ENCODE data around the gene WNT11. TPM values are rescaled to one million over a fixed set of nuclear protein-coding genes. Genes with fewer than 3 reads are reported as not detected.

WNT11 gene
- total and polyA plus RNA-seq, 2 of the 13 experiments (the other 11 are each of a cell fraction or from before 2014, with no cell fraction given): 0.34 to 0.66 TPM

DNA sequence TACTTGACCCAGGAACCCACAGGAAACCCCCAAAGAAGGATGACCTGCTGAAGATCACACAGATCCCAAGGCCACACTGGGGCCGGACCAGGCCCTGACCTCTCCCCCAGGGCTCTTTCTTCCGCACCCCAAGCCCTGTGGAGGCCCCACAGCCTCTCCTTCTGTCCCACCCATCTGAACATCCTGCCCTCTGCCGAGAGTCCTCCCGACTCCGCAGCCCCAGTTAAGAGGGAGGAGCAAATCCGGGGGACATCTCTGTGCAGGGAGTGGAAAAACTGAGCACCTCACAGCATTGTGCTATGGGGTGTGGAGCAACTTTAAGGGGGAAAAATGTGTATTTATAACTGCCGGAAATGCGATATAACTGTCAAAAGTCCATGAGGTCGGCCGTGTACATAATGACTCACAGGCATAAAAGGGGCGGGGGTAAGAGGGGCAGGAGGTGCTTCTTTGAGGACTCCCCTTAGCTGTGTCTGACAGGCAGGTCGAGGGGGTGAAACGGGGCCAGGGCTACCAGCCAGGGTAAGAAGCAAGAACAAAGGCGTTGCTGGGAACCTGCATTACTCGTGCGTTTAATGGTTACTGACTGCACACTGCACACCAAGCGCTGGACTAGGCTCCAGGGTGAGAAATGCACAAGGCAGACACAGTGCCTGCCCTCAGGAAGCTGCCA is 57.2 kb downstream of the WNT11 start (continued):
- TF ChIP-seq, protein P1, sequence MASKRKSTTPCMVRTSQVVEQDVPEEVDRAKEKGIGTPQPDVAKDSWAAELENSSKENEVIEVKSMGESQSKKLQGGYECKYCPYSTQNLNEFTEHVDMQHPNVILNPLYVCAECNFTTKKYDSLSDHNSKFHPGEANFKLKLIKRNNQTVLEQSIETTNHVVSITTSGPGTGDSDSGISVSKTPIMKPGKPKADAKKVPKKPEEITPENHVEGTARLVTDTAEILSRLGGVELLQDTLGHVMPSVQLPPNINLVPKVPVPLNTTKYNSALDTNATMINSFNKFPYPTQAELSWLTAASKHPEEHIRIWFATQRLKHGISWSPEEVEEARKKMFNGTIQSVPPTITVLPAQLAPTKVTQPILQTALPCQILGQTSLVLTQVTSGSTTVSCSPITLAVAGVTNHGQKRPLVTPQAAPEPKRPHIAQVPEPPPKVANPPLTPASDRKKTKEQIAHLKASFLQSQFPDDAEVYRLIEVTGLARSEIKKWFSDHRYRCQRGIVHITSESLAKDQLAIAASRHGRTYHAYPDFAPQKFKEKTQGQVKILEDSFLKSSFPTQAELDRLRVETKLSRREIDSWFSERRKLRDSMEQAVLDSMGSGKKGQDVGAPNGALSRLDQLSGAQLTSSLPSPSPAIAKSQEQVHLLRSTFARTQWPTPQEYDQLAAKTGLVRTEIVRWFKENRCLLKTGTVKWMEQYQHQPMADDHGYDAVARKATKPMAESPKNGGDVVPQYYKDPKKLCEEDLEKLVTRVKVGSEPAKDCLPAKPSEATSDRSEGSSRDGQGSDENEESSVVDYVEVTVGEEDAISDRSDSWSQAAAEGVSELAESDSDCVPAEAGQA (IDR thresholded peaks at IDR 0.05; ENCODE audit: low read depth): no peak
- TF ChIP-seq, protein P1 (CRISPR knock-in tag; IDR thresholded peaks at IDR 0.05; ENCODE audit: borderline replicate concordance): no peak
- TF ChIP-seq KLF9 (CRISPR knock-in tag; IDR thresholded peaks at IDR 0.05; ENCODE audit: low read depth) (no peak), ZNF781 (CRISPR knock-in tag; IDR thresholded peaks at IDR 0.05; ENCODE audit: borderline replicate concordance, not compliant biosample characterization) (no peak), ZNF205 (CRISPR knock-in tag; IDR thresholded peaks at IDR 0.05) (no peak), NR1H2 (CRISPR knock-in tag; IDR thresholded peaks at IDR 0.05; ENCODE audit: borderline replicate concordance, low read depth) (no peak), ZNF839 (CRISPR knock-in tag; IDR thresholded peaks at IDR 0.05; ENCODE audit: borderline replicate concordance) (no peak), ZNF607 (CRISPR knock-in tag; IDR thresholded peaks at IDR 0.05; ENCODE audit: borderline replicate concordance) (no peak), ZNF556 (CRISPR knock-in tag; IDR thresholded peaks at IDR 0.05; ENCODE audit: borderline replicate concordance) (no peak; the same call in 1 of the 2 replicates), ISX (CRISPR knock-in tag; conservative IDR thresholded peaks at IDR 0.05) (no peak), ZNF282 (IDR thresholded peaks at IDR 0.05; ENCODE audit: partially characterized antibody) (no peak), SIN3A (IDR thresholded peaks at IDR 0.05; ENCODE audit: borderline replicate concordance, low read depth, low read length) (0 out of 2 replicates have a peak, but pooled peaks have one; percentile 49), HDAC6 (IDR thresholded peaks at IDR 0.05; ENCODE audit: low read depth, low read length) (no peak), MTF2 (CRISPR knock-in tag; IDR thresholded peaks at IDR 0.05; ENCODE audit: borderline replicate concordance) (no peak), KMT2A (CRISPR knock-in tag; IDR thresholded peaks at IDR 0.05) (no peak)
- TF ChIP-seq, protein P2, sequence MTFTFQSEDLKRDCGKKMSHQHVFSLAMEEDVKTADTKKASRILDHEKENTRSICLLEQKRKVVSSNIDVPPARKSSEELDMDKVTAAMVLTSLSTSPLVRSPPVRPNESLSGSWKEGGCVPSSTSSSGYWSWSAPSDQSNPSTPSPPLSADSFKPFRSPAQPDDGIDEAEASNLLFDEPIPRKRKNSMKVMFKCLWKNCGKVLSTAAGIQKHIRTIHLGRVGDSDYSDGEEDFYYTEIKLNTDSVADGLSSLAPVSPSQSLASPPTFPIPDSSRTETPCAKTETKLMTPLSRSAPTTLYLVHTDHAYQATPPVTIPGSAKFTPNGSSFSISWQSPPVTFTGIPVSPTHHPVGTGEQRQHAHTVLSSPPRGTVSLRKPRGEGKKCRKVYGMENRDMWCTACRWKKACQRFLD (CRISPR knock-in tag; IDR thresholded peaks at IDR 0.05; ENCODE audit: borderline replicate concordance): no peak
- TF ChIP-seq, protein P3, sequence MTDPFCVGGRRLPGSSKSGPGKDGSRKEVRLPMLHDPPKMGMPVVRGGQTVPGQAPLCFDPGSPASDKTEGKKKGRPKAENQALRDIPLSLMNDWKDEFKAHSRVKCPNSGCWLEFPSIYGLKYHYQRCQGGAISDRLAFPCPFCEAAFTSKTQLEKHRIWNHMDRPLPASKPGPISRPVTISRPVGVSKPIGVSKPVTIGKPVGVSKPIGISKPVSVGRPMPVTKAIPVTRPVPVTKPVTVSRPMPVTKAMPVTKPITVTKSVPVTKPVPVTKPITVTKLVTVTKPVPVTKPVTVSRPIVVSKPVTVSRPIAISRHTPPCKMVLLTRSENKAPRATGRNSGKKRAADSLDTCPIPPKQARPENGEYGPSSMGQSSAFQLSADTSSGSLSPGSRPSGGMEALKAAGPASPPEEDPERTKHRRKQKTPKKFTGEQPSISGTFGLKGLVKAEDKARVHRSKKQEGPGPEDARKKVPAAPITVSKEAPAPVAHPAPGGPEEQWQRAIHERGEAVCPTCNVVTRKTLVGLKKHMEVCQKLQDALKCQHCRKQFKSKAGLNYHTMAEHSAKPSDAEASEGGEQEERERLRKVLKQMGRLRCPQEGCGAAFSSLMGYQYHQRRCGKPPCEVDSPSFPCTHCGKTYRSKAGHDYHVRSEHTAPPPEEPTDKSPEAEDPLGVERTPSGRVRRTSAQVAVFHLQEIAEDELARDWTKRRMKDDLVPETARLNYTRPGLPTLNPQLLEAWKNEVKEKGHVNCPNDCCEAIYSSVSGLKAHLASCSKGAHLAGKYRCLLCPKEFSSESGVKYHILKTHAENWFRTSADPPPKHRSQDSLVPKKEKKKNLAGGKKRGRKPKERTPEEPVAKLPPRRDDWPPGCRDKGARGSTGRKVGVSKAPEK (CRISPR knock-in tag; IDR thresholded peaks at IDR 0.05; ENCODE audit: borderline replicate concordance): no peak
